Erythroblast (primary cell): ENCODE data around the gene WDR20.

Experiments used
- GATA1 ChIP-seq: IDR thresholded peaks from 2 replicates; pipeline ENCODE4 v1.6.1; 2011; ENCODE audit warnings: low read depth, mild to moderate bottlenecking, control low read depth, low read length, moderate library complexity
- POLR2A ChIP-seq: IDR thresholded peaks from 2 replicates; pipeline ENCODE4 v1.6.1; 2011; ENCODE audit warnings: mild to moderate bottlenecking, low read length

GRCh38 chr14:102206918-102207317, 67.2 kb downstream of the WDR20 start:
- TF ChIP-seq POLR2A (no peak), GATA1 (no peak)
